ENCODE data around the gene OR8B8. TPM values are rescaled to one million over a fixed set of nuclear protein-coding genes. Genes with fewer than 3 reads are reported as not detected.

The OR8B8 gene
- total and polyA plus RNA-seq, 8 donors: not detected

DNA sequence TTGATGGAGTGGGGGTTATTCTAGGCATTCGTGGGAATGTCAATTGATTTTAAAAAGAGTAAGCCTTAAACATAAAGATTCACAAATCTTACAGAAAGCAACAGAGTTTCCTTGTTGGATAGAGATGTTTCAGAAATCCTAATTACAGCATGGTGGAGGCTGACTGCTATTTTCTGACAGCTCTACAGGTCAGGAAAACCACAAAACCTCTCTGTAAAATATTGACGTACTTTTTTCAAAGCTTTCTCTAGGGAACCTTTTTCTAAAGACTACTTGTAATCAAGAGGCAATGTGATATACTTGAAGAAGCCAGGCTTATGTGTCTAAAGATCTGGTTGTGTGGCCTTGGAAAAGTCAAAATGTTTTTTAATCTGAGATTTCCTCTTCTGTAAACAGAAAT, 9.1 kb upstream of the OR8B8 start:
- H3K4me1 ChIP-seq: no peaks in the 10 kb centered on the region
- H3K9me3 ChIP-seq: peaks cover 0 to 4% (median 2%) of the 10 kb centered on the region in 4 donors
- no peak for TF ChIP-seq EP300 (IDR thresholded peaks at IDR 0.05)
- no peak for TF ChIP-seq POLR2AphosphoS5 (IDR thresholded peaks at IDR 0.05)
- TF ChIP-seq POLR2A (IDR thresholded peaks at IDR 0.05): no peak
- TF ChIP-seq, protein P1, sequence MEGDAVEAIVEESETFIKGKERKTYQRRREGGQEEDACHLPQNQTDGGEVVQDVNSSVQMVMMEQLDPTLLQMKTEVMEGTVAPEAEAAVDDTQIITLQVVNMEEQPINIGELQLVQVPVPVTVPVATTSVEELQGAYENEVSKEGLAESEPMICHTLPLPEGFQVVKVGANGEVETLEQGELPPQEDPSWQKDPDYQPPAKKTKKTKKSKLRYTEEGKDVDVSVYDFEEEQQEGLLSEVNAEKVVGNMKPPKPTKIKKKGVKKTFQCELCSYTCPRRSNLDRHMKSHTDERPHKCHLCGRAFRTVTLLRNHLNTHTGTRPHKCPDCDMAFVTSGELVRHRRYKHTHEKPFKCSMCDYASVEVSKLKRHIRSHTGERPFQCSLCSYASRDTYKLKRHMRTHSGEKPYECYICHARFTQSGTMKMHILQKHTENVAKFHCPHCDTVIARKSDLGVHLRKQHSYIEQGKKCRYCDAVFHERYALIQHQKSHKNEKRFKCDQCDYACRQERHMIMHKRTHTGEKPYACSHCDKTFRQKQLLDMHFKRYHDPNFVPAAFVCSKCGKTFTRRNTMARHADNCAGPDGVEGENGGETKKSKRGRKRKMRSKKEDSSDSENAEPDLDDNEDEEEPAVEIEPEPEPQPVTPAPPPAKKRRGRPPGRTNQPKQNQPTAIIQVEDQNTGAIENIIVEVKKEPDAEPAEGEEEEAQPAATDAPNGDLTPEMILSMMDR (IDR thresholded peaks at IDR 0.05): no peak
- H3K27ac ChIP-seq: no peak overlapping the region
- no peak for DNase-seq
- intact Hi-C loops (cut with DNase I; ENCODE audit: low total_unique reads): no loop called here
- H3K27me3 ChIP-seq: no peaks in the 10 kb centered on the region
- no peak overlapping the region for H3K4me3 ChIP-seq
- WGBS, 5 donors: 22 to 63% (median 43%) methylated on average over 2 of the region's 2 CpGs
- H3K36me3 ChIP-seq: no peaks in the 10 kb centered on the region

DNA sequence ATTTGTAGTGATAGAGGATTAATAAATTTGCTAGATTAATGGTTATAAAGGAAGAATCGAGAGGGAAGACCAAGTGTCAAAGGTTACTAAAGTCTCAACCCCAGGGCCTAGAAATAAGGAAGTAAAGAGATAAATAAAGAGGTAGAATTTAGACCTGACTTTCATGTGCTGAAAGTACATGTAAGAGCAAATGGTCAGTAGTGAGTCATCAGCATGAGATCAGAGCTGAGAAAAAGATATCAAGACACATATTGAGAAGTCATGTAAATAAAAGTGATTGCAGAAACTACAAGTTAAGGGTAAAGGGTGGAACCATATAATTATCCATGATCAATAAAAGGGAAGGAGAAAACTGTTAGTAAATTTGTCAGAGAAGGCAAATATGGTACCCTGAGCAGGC, 1.4 kb upstream of the OR8B8 start:
- H3K4me3 ChIP-seq: no peak overlapping the region
- no peaks in the 10 kb centered on the region for H3K4me1 ChIP-seq
- H3K27ac ChIP-seq: no peak overlapping the region
- intact Hi-C loops (cut with DNase I; ENCODE audit: low total_unique reads): no loop called here
- H3K36me3 ChIP-seq: no peaks in the 10 kb centered on the region
- 58 to 65% (median 62%) methylated on average over 1 of the region's 1 CpG for WGBS, 5 donors
- peaks cover 0 to 5% (median 0%) of the 10 kb centered on the region in 4 donors for H3K9me3 ChIP-seq
- H3K27me3 ChIP-seq: no peaks in the 10 kb centered on the region
- TF ChIP-seq POLR2AphosphoS5 (IDR thresholded peaks at IDR 0.05) (no peak), EP300 (IDR thresholded peaks at IDR 0.05) (no peak), POLR2A (IDR thresholded peaks at IDR 0.05) (no peak)
- TF ChIP-seq, protein P1 (IDR thresholded peaks at IDR 0.05): no peak
- DNase-seq: no peak

DNA sequence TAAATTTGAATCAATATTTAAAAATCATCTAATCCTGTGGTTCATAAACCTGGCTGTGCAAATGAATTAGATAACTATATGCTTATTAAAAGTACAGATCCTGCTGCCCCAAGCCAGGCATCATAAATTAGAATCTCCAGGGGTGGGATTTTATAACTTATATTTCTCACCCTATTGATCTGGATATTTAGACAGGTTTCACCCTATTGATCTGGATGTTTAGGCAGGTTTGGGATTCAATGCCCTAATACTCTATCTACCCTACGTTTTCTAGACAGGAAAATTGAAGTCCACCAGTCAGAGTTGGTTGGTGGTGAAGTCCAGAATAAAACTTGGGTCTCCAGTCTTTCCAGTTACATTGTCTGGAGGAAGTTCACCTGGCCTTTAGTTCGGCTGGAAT, 2.6 kb downstream of the OR8B8 start:
- DNase-seq: no peak
- Histone ChIP-seq H3K27ac (no peak overlapping the region), H3K4me3 (no peak overlapping the region), H3K36me3 (no peaks in the 10 kb centered on the region), H3K9me3 (no peaks in the 10 kb centered on the region), H3K27me3 (no peaks in the 10 kb centered on the region), H3K4me1 (no peaks in the 10 kb centered on the region)
- 27 to 57% (median 39%) methylated on average over 2 of the region's 2 CpGs for WGBS, 5 donors
- TF ChIP-seq, protein P1 (IDR thresholded peaks at IDR 0.05): no peak
- TF ChIP-seq POLR2AphosphoS5 (IDR thresholded peaks at IDR 0.05): no peak
- TF ChIP-seq EP300 (IDR thresholded peaks at IDR 0.05): no peak
- intact Hi-C loops (cut with DNase I; ENCODE audit: low total_unique reads): no loop called here

DNA sequence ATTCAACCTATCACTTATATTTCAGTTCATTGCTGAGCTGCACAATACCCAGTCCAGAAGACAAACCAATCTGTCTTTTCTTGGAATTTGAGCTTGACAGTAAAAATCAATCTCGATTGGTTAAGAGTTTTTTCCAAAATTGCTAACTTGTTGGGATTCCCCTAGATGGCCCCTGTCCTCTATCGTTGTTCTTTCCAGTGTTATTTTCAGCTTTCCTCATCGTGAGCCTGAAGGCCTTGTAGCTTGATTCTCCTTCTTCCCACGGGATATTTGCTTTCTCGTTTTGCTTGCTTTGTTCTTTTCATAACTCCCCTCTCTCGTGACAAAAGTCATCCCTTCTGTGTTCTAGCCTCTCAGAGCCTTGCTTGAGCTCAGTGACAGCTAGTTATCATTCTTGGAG, 3.1 kb downstream of the OR8B8 start:
- no peaks in the 10 kb centered on the region for H3K27me3 ChIP-seq
- H3K9me3 ChIP-seq: peaks cover 0 to 4% (median 2%) of the 10 kb centered on the region in 4 donors
- TF ChIP-seq POLR2A (IDR thresholded peaks at IDR 0.05): no peak
- TF ChIP-seq, protein P1 (IDR thresholded peaks at IDR 0.05): no peak
- no peak for TF ChIP-seq POLR2AphosphoS5 (IDR thresholded peaks at IDR 0.05)
- TF ChIP-seq EP300 (IDR thresholded peaks at IDR 0.05): no peak
- no peak for DNase-seq
- 32 to 58% (median 50%) methylated on average over 6 of the region's 6 CpGs for WGBS, 5 donors
- no peaks in the 10 kb centered on the region for H3K36me3 ChIP-seq
- no peak overlapping the region for H3K27ac ChIP-seq
- H3K4me3 ChIP-seq: no peak overlapping the region
- no peaks in the 10 kb centered on the region for H3K4me1 ChIP-seq
- intact Hi-C loops (cut with DNase I; ENCODE audit: low total_unique reads): no loop called here

Data from stomach (tissue), 9 donors.